AG09319 (cell line): ENCODE measurements around the gene PDZD8.

Source experiments
- DNase-seq: peaks from one replicate; pipeline ENCODE4 v3.0.0-alpha.2; 2010; ENCODE audit warnings: low read depth; ENCODE audit errors: extremely low read depth
- CTCF ChIP-seq: IDR thresholded peaks from 2 replicates; pipeline ENCODE4 v1.5.1; 2011; ENCODE audit warnings: low read depth, mild to moderate bottlenecking, inconsistent platforms, low read length, moderate library complexity

The PDZD8 gene

GRCh38 chr10:117350909-117351308 is 24.3 kb downstream of the PDZD8 start:
- TF ChIP-seq CTCF, result no peak
- DNase-seq, result no peak

GRCh38 chr10:117348236-117348635 is 27.0 kb downstream of the PDZD8 start:
- TF ChIP-seq CTCF, result no peak
- DNase-seq, result no peak

- DNase-seq, result no peak
- no peak for TF ChIP-seq CTCF
Measured at GRCh38 chr10:117346574-117346973, 28.7 kb downstream of the PDZD8 start.

GRCh38 chr10:117345143-117345542 is 30.1 kb downstream of the PDZD8 start:
- TF ChIP-seq CTCF, result no peak
- no peak for DNase-seq

GRCh38 chr10:117342641-117343040 is 32.6 kb downstream of the PDZD8 start:
- no peak for TF ChIP-seq CTCF
- DNase-seq, result no peak

- no peak for TF ChIP-seq CTCF
Measured at GRCh38 chr10:117341061-117341460, 34.2 kb downstream of the PDZD8 start.

GRCh38 chr10:117339979-117340378 is 35.3 kb downstream of the PDZD8 start:
- no peak for TF ChIP-seq CTCF
- DNase-seq, result no peak

More at GRCh38 chr10:117341061-117341460, 34.2 kb downstream of the PDZD8 start:
- no peak for DNase-seq
